ENCODE data around the gene BANF2. TPM values are rescaled to one million over a fixed set of nuclear protein-coding genes. Genes with fewer than 3 reads are reported as not detected.

Gene BANF2
- total RNA-seq, 4 donors from 2014 or later, result not detected

DNA sequence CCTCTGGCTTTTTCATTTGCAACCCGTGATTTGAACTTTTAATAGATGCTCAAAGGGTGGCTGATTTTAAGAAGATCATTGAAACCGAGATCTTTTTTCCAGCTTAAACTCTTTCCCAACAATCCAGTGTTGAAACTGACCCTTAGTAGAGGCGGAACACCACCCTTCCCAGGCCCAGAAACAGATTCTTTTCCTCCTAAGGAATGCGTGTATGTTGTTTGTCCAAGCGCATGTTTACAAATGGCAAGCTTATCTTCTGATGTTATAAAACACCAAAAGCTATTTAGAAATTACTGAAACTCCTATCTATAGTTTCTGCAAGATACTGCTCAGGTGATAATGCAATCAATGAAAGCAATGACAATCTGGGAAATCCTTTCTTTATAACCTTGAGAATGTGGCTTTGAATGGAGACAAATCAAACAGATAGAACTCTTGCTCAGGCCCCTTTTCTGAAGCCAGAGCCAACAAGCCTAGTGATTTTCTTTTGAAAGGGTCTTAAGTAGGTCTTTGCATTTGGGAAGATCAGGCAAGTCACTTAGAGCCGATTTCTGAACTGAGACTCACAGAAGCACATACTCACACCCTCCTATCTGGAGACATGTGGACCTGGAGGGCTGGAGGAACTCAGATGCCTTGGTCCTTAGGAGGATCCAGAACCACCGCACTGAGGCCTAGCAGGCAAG, 9.1 kb downstream of the BANF2 start:
- DNase-seq (ENCODE audit: low spot score in 2 of 2), result no peak
- Histone ChIP-seq H3K27ac (no peak overlapping the region), H3K27me3 (no peaks in the 10 kb centered on the region), H3K9me3 (no peaks in the 10 kb centered on the region), H3K36me3 (no peaks in the 10 kb centered on the region), H3K4me3 (no peak overlapping the region), H3K4me1 (peaks cover 0 to 8% (median 0%) of the 10 kb centered on the region in 4 donors)
- TF ChIP-seq POLR2A (IDR thresholded peaks at IDR 0.05) (no peak), EP300 (IDR thresholded peaks at IDR 0.05) (no peak)
- TF ChIP-seq, protein P1, sequence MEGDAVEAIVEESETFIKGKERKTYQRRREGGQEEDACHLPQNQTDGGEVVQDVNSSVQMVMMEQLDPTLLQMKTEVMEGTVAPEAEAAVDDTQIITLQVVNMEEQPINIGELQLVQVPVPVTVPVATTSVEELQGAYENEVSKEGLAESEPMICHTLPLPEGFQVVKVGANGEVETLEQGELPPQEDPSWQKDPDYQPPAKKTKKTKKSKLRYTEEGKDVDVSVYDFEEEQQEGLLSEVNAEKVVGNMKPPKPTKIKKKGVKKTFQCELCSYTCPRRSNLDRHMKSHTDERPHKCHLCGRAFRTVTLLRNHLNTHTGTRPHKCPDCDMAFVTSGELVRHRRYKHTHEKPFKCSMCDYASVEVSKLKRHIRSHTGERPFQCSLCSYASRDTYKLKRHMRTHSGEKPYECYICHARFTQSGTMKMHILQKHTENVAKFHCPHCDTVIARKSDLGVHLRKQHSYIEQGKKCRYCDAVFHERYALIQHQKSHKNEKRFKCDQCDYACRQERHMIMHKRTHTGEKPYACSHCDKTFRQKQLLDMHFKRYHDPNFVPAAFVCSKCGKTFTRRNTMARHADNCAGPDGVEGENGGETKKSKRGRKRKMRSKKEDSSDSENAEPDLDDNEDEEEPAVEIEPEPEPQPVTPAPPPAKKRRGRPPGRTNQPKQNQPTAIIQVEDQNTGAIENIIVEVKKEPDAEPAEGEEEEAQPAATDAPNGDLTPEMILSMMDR (IDR thresholded peaks at IDR 0.05), result no peak
- WGBS, 2 donors, result 86 to 93% methylated on average over 7 of the region's 7 CpGs

DNA sequence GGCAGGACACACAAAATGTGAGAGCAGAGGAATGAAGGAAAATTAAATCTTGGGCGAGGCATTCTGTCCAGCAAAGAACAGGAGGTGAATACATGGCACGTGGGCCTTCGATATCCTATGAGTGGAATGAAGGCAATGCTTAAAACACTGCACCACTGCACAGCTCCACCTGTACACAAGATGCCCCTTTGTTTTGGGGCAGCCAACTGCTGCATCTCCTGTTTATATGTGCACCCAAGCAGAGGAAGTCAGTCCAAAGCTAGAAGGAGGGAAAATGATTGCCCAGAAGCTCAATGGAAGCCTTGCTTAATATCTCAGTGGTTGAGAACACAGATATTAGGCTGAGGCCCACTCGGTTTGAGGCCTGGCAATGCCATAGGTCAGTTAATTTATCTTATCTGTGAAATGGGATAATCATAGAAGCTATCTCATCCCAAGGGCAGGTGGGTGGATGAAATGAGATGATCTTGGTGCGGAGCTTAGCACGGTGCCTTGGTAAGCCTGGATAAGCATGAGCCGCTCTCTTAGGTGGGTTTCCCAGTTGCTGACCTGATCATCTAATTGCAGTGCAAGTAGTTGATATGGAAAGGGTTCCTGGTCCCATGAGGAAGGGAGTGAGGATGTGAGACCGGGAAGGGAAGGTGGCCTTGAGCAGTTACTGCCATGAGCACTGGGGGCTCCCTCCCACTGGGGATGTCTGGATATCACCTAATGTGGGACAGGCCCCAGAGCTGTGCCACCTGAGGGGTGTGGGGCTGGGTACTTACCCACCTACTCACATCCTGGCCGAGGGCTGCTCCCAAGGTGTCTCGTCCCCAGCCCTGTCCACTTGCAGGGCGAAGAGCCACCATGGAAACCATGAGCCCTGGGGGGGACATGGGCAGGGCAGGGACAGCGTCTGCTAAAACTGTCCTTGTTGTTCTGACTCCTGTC, 9.9 kb downstream of the BANF2 start:
- no peak overlapping the region for H3K4me3 ChIP-seq
- DNase-seq (ENCODE audit: low spot score in 2 of 2), result no peak
- TF ChIP-seq POLR2A (IDR thresholded peaks at IDR 0.05) (no peak), EP300 (IDR thresholded peaks at IDR 0.05) (no peak)
- TF ChIP-seq, protein P1 (IDR thresholded peaks at IDR 0.05), result no peak
- no peaks in the 10 kb centered on the region for H3K36me3 ChIP-seq
- no peaks in the 10 kb centered on the region for H3K9me3 ChIP-seq
- H3K27me3 ChIP-seq, result no peaks in the 10 kb centered on the region
- no peak overlapping the region for H3K27ac ChIP-seq
- WGBS, 2 donors, result 85 to 90% methylated on average over 12 of the region's 12 CpGs
- H3K4me1 ChIP-seq, result peaks cover 0 to 8% (median 0%) of the 10 kb centered on the region in 4 donors

DNA sequence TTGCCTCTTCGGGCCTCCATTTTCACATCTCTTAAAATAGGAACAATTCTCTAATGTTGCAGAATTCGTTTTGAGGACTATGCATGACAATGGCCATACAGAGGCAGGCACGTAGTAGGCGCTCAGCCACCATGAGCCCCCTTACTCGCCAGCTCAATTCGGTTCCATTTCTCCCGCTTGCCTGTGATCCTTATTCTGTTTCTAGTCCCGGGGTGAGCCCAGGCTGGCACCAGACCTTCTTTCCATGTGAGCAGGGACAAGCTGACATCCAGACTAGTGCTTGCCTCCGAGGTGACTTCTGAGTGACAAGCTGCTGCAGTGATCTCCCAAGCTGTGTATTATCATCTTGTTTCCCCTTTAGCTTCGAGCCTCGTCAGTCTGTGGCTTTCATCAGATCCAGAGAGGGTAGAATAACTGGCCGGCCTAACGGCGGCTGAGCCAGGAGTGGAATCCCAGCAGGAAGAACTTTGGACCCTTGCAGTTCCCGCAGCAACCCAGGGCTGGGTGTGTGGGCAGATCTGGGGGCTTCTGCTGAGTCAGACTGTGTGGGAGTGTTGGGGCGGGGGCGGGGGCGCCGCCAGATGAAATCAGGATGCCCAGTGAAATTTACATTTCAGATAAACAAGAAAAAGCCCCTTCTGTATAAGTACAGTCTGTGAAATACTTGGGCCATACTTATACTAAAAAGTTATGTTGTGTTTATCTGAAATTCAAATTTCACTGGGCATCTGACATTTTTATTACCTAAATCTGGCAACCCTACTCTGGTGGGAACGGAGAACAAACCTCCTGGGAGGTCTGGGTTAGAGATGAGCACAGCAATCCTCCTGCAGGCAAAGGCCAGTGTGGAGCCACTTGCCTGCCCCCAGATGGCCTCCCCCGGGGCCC, 10.9 kb downstream of the BANF2 start:
- WGBS, 2 donors, result 53% methylated on average over 21 of the region's 21 CpGs
- TF ChIP-seq, protein P1 (IDR thresholded peaks at IDR 0.05), result no peak
- no peak for TF ChIP-seq POLR2A (IDR thresholded peaks at IDR 0.05)
- TF ChIP-seq EP300 (IDR thresholded peaks at IDR 0.05), result no peak
- Histone ChIP-seq H3K36me3 (no peaks in the 10 kb centered on the region), H3K4me1 (peaks cover 0 to 8% (median 0%) of the 10 kb centered on the region in 4 donors), H3K27me3 (no peaks in the 10 kb centered on the region), H3K27ac (no peak overlapping the region), H3K9me3 (no peaks in the 10 kb centered on the region), H3K4me3 (no peak overlapping the region)
- DNase-seq (ENCODE audit: low spot score in 2 of 2), result no peak

DNA sequence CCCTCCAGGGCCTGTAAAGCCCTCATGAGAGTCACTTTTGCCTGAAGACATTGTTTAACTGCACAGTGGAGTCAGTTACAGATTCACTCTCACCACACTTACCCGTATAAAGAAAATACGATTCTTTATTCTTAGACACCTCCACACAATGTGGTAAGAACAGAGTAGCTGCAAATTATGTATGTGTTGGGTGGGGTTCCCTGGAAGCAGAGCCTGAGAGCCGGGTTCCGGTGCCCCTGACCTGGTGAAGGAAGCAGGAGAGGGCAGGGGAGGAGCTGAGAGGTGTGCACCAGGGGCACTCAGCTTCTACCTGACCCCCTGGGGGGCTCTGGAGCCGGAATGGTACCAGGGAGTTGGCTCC, 11.5 kb downstream of the BANF2 start:
- Histone ChIP-seq H3K4me3 (no peak overlapping the region), H3K4me1 (peaks cover 0 to 8% (median 0%) of the 10 kb centered on the region in 4 donors), H3K27me3 (no peaks in the 10 kb centered on the region), H3K36me3 (no peaks in the 10 kb centered on the region), H3K27ac (no peak overlapping the region), H3K9me3 (no peaks in the 10 kb centered on the region)
- 81 to 85% methylated on average over 5 of the region's 5 CpGs for WGBS, 2 donors
- no peak for TF ChIP-seq POLR2A (IDR thresholded peaks at IDR 0.05)
- TF ChIP-seq, protein P1 (IDR thresholded peaks at IDR 0.05), result no peak
- TF ChIP-seq EP300 (IDR thresholded peaks at IDR 0.05), result no peak
- DNase-seq (ENCODE audit: low spot score in 2 of 2), result no peak
